HepG2 (cell line): ENCODE measurements around the gene CIAO3. TPM values are rescaled to one million over a fixed set of nuclear protein-coding genes. Genes with fewer than 3 reads are reported as not detected.

ENCODE experiments used
- ATF6 ChIP-seq: sonication (generic); formaldehyde crosslinking; conservative IDR thresholded peaks from 2 replicates; pipeline ENCODE4 v1.4.0; 2020; ENCODE audit warnings: missing genetic modification reagents
- DPF2 ChIP-seq: sonication (generic); formaldehyde crosslinking; IDR thresholded peaks from 2 replicates; pipeline ENCODE4 v1.4.0; 2020; ENCODE audit warnings: mild to moderate bottlenecking, low read depth, missing genetic modification reagents, borderline replicate concordance
- DR1 ChIP-seq: sonication (generic); formaldehyde crosslinking; IDR thresholded peaks from 2 replicates; pipeline ENCODE4 v1.8.0; 2021; ENCODE audit warnings: mild to moderate bottlenecking, missing genetic modification reagents, inconsistent platforms
- E2F1 ChIP-seq: sonication (generic); formaldehyde crosslinking; IDR thresholded peaks from 2 replicates; pipeline ENCODE4 v1.5.0; 2020; ENCODE audit warnings: missing genetic modification reagents
- HNRNPUL1 ChIP-seq: fragments of 200-400 bp; formaldehyde crosslinking; IDR thresholded peaks from 2 replicates; pipeline ENCODE4 v1.6.1; 2017; ENCODE audit warnings: low read depth, mild to moderate bottlenecking, low read length, moderate library complexity
- ISX ChIP-seq: sonication (generic); formaldehyde crosslinking; conservative IDR thresholded peaks from 2 replicates; pipeline ENCODE4 v1.5.0; 2020; ENCODE audit warnings: missing genetic modification reagents
- JARID2 ChIP-seq: sonication (generic); formaldehyde crosslinking; IDR thresholded peaks from 2 replicates; pipeline ENCODE4 v1.8.1; 2023; ENCODE audit warnings: missing genetic modification reagents, inconsistent platforms; ENCODE audit not compliant: insufficient replicate concordance
- NFE2L1 ChIP-seq: sonication (generic); formaldehyde crosslinking; IDR thresholded peaks from 2 replicates; pipeline ENCODE4 v1.4.0; 2020; ENCODE audit warnings: missing genetic modification reagents, mild to moderate bottlenecking, borderline replicate concordance
- NFE2L2 ChIP-seq: fragments of 150-350 bp; IDR thresholded peaks from 2 replicates; pipeline ENCODE4 v1.6.1; 2014; ENCODE audit warnings: low read length
- NKX3-1 ChIP-seq: sonication (generic); formaldehyde crosslinking; IDR thresholded peaks from 2 replicates; pipeline ENCODE4 v1.5.0; 2020; ENCODE audit warnings: missing genetic modification reagents
- PCBP1 ChIP-seq: fragments of 200-400 bp; formaldehyde crosslinking; IDR thresholded peaks from 2 replicates; pipeline ENCODE4 v1.6.1; 2017; ENCODE audit warnings: mild to moderate bottlenecking, low read depth, low read length, borderline replicate concordance
- SALL2 ChIP-seq: sonication (generic); formaldehyde crosslinking; IDR thresholded peaks from 2 replicates; pipeline ENCODE4 v1.8.1; 2023; ENCODE audit warnings: mild to moderate bottlenecking, missing genetic modification reagents, inconsistent platforms
- ZFP62 ChIP-seq: sonication (generic); formaldehyde crosslinking; IDR thresholded peaks from 2 replicates; pipeline ENCODE4 v1.4.0; 2020; ENCODE audit warnings: missing genetic modification reagents
- ZNF256 ChIP-seq: sonication (generic); formaldehyde crosslinking; conservative IDR thresholded peaks from 2 replicates; pipeline ENCODE4 v1.4.0; 2020; ENCODE audit warnings: missing genetic modification reagents
- ZNF317 ChIP-seq: sonication (generic); formaldehyde crosslinking; IDR thresholded peaks from 2 replicates; pipeline ENCODE4 v1.5.0; 2020; ENCODE audit warnings: mild to moderate bottlenecking, missing genetic modification reagents
- ZNF768 ChIP-seq: sonication (generic); formaldehyde crosslinking; IDR thresholded peaks from 2 replicates; pipeline ENCODE4 v1.4.0; 2020; ENCODE audit warnings: missing genetic modification reagents
- ZSCAN20 ChIP-seq: sonication (generic); formaldehyde crosslinking; IDR thresholded peaks from 2 replicates; pipeline ENCODE4 v1.4.0; 2020; ENCODE audit warnings: missing genetic modification reagents, mild to moderate bottlenecking, borderline replicate concordance
- ZSCAN30 ChIP-seq: sonication (generic); formaldehyde crosslinking; IDR thresholded peaks from 2 replicates; pipeline ENCODE4 v1.5.0; 2020; ENCODE audit warnings: mild to moderate bottlenecking, missing genetic modification reagents
- ZUFSP ChIP-seq: sonication (generic); formaldehyde crosslinking; IDR thresholded peaks from 2 replicates; pipeline ENCODE4 v1.9.0; 2021; ENCODE audit warnings: missing genetic modification reagents, mild to moderate bottlenecking, borderline replicate concordance
- polyA plus RNA-seq, 8 experiments: library from polyadenylated mRNA; depleted of rRNA in 3 of 8; stranded (reverse) in 7 of 8; unstranded in 1 of 8; fragments of >200 nt; fragmentation: Illumina TruSeq in 4 of 8; extraction: Trizol in 4 of 8; gene quantifications; 2 replicates each; pipeline versions ENCODE4 v1.2.1 to v1.2.3, GENCODE V29; 2011 to 2016; ENCODE audit warnings: low read depth in 4 of 8, missing spikeins in 1 of 8, mixed read lengths in 1 of 8; ENCODE audit not compliant: insufficient read depth in 1 of 8
- total RNA-seq, 5 experiments: library from RNA; depleted of rRNA; stranded (reverse); fragments of >200 nt; fragmentation: Illumina TruSeq; extraction: Trizol; gene quantifications; 2 replicates each; pipeline ENCODE4 v1.2.3, GENCODE V29; 2016; ENCODE audit warnings: low read depth in 1 of 5
- TF ChIP-seq, protein P1 (sequence below): IDR thresholded peaks from 2 replicates; pipeline ENCODE4 v1.6.1; 2016; ENCODE audit warnings: low read depth, control low read depth

The CIAO3 gene
- total and polyA plus RNA-seq, 2 of the 13 experiments (the other 11 are each of a cell fraction or from before 2014, with no cell fraction given), result 21.7 to 25.0 TPM

- TF ChIP-seq ZUFSP (no peak), ZSCAN30 (CRISPR knock-in tag) (no peak), ZFP62 (no peak), ZSCAN20 (CRISPR knock-in tag) (no peak), JARID2 (CRISPR knock-in tag) (no peak), NKX3-1 (CRISPR knock-in tag) (no peak), ZNF768 (CRISPR knock-in tag) (no peak), ZNF317 (CRISPR knock-in tag) (no peak), NFE2L1 (CRISPR knock-in tag) (no peak), PCBP1 (no peak), DPF2 (CRISPR knock-in tag) (no peak), DR1 (CRISPR knock-in tag) (no peak), ZNF256 (CRISPR knock-in tag) (no peak), E2F1 (CRISPR knock-in tag) (no peak), SALL2 (CRISPR knock-in tag) (no peak), HNRNPUL1 (no peak), ISX (no peak), NFE2L2 (no peak), ATF6 (CRISPR knock-in tag) (no peak)
- TF ChIP-seq, protein P1, sequence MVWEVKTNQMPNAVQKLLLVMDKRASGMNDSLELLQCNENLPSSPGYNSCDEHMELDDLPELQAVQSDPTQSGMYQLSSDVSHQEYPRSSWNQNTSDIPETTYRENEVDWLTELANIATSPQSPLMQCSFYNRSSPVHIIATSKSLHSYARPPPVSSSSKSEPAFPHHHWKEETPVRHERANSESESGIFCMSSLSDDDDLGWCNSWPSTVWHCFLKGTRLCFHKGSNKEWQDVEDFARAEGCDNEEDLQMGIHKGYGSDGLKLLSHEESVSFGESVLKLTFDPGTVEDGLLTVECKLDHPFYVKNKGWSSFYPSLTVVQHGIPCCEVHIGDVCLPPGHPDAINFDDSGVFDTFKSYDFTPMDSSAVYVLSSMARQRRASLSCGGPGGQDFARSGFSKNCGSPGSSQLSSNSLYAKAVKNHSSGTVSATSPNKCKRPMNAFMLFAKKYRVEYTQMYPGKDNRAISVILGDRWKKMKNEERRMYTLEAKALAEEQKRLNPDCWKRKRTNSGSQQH (CRISPR knock-in tag), result no peak
Measured at GRCh38 chr16:689175-689897, 51.5 kb downstream of the CIAO3 start (continued).
